Inflammatory macrophage treated with lipopolysaccharide for 1 hour (primary cell): ENCODE measurements around the gene OSGIN1.

Source experiments
- DNase-seq, 2 donors: peaks; one replicate each; pipeline ENCODE4 v3.0.0-alpha.2; 2020 to 2022

OSGIN1 gene

GRCh38 chr16:84007520-84007919 lies 54.5 kb downstream of the OSGIN1 start:
- no peak for DNase-seq

GRCh38 chr16:84007965-84008364 lies 54.9 kb downstream of the OSGIN1 start:
- DNase-seq = no peak

GRCh38 chr16:84009282-84009681 lies 56.2 kb downstream of the OSGIN1 start:
- DNase-seq = no peak

GRCh38 chr16:84013787-84014569 lies 60.9 kb downstream of the OSGIN1 start:
- peak; percentile 56 to 69 for DNase-seq

GRCh38 chr16:84014570-84015327 lies 61.7 kb downstream of the OSGIN1 start:
- DNase-seq = no peak

- DNase-seq = no peak
Observed at GRCh38 chr16:84015399-84015798, 62.4 kb downstream of the OSGIN1 start.
